ENCODE data around the gene BRD9.

- TF ChIP-seq EZH2 (IDR thresholded peaks at IDR 0.05; ENCODE audit: insufficient read depth, poor library complexity, severe bottlenecking) = no peak
- no peak for TF ChIP-seq EZH2phosphoT487 (IDR thresholded peaks at IDR 0.05; ENCODE audit: insufficient read depth, low read depth)
These were observed 1.1 kb upstream of the BRD9 start for GRCh38 chr5:893711-894110.
